ENCODE measurements around the gene CDNF.

DNA sequence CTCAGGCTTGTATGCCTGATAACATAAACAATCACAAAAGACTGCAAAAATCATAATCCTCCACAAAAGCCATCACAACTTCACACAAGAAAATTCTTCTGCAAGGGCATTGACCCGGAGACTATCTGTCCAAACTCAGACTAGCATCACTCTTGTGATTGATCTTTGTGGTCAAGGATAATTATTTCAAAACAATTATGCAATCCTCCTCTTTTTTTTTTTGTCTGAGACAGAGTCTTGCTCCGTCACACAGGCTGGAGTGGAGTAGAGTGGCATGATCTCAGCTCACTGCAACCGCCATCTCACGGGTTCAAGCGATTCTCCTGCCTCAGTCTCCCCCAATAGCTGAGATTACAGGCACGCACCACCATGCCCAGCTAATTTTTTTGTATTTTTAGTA is 22.2 kb downstream of the CDNF start:
- TF ChIP-seq, protein P1, sequence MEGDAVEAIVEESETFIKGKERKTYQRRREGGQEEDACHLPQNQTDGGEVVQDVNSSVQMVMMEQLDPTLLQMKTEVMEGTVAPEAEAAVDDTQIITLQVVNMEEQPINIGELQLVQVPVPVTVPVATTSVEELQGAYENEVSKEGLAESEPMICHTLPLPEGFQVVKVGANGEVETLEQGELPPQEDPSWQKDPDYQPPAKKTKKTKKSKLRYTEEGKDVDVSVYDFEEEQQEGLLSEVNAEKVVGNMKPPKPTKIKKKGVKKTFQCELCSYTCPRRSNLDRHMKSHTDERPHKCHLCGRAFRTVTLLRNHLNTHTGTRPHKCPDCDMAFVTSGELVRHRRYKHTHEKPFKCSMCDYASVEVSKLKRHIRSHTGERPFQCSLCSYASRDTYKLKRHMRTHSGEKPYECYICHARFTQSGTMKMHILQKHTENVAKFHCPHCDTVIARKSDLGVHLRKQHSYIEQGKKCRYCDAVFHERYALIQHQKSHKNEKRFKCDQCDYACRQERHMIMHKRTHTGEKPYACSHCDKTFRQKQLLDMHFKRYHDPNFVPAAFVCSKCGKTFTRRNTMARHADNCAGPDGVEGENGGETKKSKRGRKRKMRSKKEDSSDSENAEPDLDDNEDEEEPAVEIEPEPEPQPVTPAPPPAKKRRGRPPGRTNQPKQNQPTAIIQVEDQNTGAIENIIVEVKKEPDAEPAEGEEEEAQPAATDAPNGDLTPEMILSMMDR (IDR thresholded peaks at IDR 0.05; ENCODE audit: low read length): no peak
- no peak for TF ChIP-seq EZH2 (optimal IDR thresholded peaks at IDR 0.05; ENCODE audit: low read depth, low read length)
- TF ChIP-seq EZH2phosphoT487 (IDR thresholded peaks at IDR 0.05; ENCODE audit: low read length): no peak

Measured in MM.1S (cell line).